ENCODE data around the gene TUT4.
"Not testable (repeated sequence)": the region's sequence is repeated elsewhere in the genome, so short reads cannot be mapped to it uniquely, and the experiment has no call there.

TUT4 gene

GRCh38 chr1:52552505-52553361, at the start of gene TUT4:
TSS of gene TUT4 (minus strand) at chr1:52553092. CDS start at chr1:52526280, 26,812 bp downstream.
- no peak for DNase-seq (ENCODE audit: low read depth)

- DNase-seq (ENCODE audit: low read depth): no peak
Observed at GRCh38 chr1:52601991-52602855, 49.3 kb upstream of the TUT4 start, which contains the start of gene GPX7. TSS of gene GPX7 (plus strand) at chr1:52602371. CDS start at chr1:52602410, 39 bp downstream.

- no peak for DNase-seq (ENCODE audit: low read depth)
Observed at GRCh38 chr1:52601519-52601918, 48.6 kb upstream of the TUT4 start.

- DNase-seq (ENCODE audit: low read depth): no peak
Observed at GRCh38 chr1:52600533-52601179, 47.8 kb upstream of the TUT4 start.

GRCh38 chr1:52599236-52599635, 46.3 kb upstream of the TUT4 start:
- DNase-seq (ENCODE audit: low read depth): no peak

GRCh38 chr1:52598729-52599128, 45.8 kb upstream of the TUT4 start:
- no peak for DNase-seq (ENCODE audit: low read depth)

GRCh38 chr1:52597912-52598311, 45.0 kb upstream of the TUT4 start:
- DNase-seq (ENCODE audit: low read depth): no peak

GRCh38 chr1:52595061-52595460, 42.2 kb upstream of the TUT4 start:
- DNase-seq (ENCODE audit: low read depth): no peak

GRCh38 chr1:52593495-52593894, 40.6 kb upstream of the TUT4 start:
- DNase-seq (ENCODE audit: low read depth): no peak

GRCh38 chr1:52592637-52593323, 39.9 kb upstream of the TUT4 start:
- no peak for DNase-seq (ENCODE audit: low read depth)

GRCh38 chr1:52590266-52590665, 37.4 kb upstream of the TUT4 start:
- DNase-seq (ENCODE audit: low read depth): no peak

- DNase-seq (ENCODE audit: low read depth): no peak
Observed at GRCh38 chr1:52588535-52588934, 35.6 kb upstream of the TUT4 start.

- no peak for DNase-seq (ENCODE audit: low read depth)
Observed at GRCh38 chr1:52588027-52588426, 35.1 kb upstream of the TUT4 start.

- no peak for DNase-seq (ENCODE audit: low read depth)
Observed at GRCh38 chr1:52585474-52585873, 32.6 kb upstream of the TUT4 start.

GRCh38 chr1:52582116-52582696, 29.3 kb upstream of the TUT4 start:
- no peak for DNase-seq (ENCODE audit: low read depth)

GRCh38 chr1:52580283-52580682, 27.4 kb upstream of the TUT4 start:
- no peak for DNase-seq (ENCODE audit: low read depth)

GRCh38 chr1:52579415-52579814, 26.5 kb upstream of the TUT4 start:
- no peak for DNase-seq (ENCODE audit: low read depth)

- not testable (repeated sequence) for DNase-seq (ENCODE audit: low read depth)
Observed at GRCh38 chr1:52578066-52578465, 25.2 kb upstream of the TUT4 start.

- no peak for DNase-seq (ENCODE audit: low read depth)
Observed at GRCh38 chr1:52576074-52576473, 23.2 kb upstream of the TUT4 start.

GRCh38 chr1:52574594-52574993, 21.7 kb upstream of the TUT4 start:
- peak; percentile 86 for DNase-seq (ENCODE audit: low read depth)

GRCh38 chr1:52572387-52572786, 19.5 kb upstream of the TUT4 start:
- no peak for DNase-seq (ENCODE audit: low read depth)

Data from GM04503 (cell line).